ENCODE data around the gene ZNF22. TPM values are rescaled to one million over a fixed set of nuclear protein-coding genes. Genes with fewer than 3 reads are reported as not detected.

ZNF22 gene
- total RNA-seq, 2 experiments from 2014 or later, result 42.8 TPM

DNA sequence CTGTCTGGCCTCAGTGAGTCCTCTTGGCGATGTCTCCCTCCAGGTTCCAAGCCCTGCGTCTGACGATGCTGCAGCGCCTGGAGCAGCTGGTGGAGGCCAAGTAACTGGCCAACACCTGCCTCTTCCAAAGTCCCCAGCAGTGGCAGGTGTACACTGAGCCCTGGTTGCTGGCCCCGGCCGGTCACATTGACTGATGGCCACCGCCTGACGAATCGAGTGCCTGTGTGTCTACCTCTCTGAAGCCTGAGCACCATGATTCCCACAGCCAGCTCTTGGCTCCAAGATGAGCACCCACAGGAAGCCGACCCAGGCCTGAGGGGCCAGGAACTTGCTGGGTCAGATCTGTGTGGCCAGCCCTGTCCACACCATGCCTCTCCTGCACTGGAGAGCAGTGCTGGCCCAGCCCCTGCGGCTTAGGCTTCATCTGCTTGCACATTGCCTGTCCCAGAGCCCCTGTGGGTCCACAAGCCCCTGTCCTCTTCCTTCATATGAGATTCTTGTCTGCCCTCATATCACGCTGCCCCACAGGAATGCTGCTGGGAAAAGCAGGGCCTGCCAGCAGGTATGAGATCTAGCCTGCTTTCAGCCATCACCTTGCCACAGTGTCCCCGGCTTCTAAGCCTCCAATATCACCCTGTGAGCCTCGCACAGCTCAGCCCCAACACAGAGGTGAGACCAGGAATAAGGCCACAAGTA, 7.3 kb upstream of the ZNF22 start:
- no peak overlapping the region for H3K4me3 Mint-ChIP-seq
- no peak overlapping the region for H3K27ac Mint-ChIP-seq
- POLR2A ChIA-PET, result interaction anchor here (1.5 kb wide), 1 partner anchor 8 kb away, joined by 4 read pairs; no protein-coding TSS in a partner anchor
- DNase-seq (no peak), ATAC-seq (ENCODE audit: low read depth) (no peak)
- H3K27me3 Mint-ChIP-seq, result peaks cover 2% of the 10 kb centered on the region
- peaks cover 25% of the 10 kb centered on the region for H3K4me1 Mint-ChIP-seq
- H3K9me3 Mint-ChIP-seq, result no peaks in the 10 kb centered on the region
- no peaks in the 10 kb centered on the region for H3K36me3 Mint-ChIP-seq

DNA sequence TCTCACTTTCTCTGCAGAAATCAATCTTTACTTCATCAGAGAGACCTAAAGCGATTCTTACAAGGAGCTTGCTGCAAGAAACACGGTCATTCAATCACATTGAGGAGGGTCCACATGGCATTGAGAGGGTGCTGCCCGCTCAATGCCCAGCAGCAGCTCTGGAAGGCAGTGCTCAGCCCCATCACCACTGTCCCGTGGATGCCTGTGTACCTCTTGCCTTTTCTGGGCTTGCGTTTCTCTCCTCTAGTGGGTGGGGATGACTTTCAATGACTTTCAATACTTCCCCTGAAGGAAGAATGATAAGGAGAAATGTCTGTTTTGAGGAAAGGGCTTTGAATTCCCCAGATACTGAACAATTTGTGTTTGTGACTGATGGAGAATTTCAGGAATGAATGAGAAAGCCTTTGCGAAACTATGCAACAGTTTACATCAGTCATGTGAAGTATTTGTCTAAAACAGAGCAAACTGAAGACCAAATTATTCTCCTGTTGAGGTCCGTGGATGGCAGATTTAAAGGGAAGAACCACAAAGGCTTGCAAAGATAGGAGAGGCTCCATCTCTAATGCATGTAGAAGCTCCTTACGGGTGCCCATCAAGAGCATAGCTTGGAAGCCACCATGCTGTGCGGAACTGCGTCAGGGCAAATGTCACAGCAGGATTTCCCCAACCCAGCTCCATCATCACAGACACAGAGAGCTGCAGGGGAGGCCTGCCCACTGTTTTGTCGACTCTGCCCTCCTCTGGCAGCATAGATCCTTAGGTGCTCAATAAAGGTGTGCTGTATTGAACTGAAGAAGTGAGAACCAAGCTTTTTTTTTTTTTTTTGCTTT, 6.6 kb upstream of the ZNF22 start:
- no peak for DNase-seq
- Mint-ChIP-seq H3K27me3 (peaks cover 2% of the 10 kb centered on the region), H3K9me3 (no peaks in the 10 kb centered on the region), H3K4me3 (no peak overlapping the region), H3K27ac (no peak overlapping the region), H3K36me3 (no peaks in the 10 kb centered on the region), H3K4me1 (peaks cover 27% of the 10 kb centered on the region)
- POLR2A ChIA-PET, result interaction anchor here (1.1 kb wide), 1 partner anchor 26 kb away, joined by 3 read pairs; no protein-coding TSS in a partner anchor
- ATAC-seq (ENCODE audit: low read depth), result no peak

DNA sequence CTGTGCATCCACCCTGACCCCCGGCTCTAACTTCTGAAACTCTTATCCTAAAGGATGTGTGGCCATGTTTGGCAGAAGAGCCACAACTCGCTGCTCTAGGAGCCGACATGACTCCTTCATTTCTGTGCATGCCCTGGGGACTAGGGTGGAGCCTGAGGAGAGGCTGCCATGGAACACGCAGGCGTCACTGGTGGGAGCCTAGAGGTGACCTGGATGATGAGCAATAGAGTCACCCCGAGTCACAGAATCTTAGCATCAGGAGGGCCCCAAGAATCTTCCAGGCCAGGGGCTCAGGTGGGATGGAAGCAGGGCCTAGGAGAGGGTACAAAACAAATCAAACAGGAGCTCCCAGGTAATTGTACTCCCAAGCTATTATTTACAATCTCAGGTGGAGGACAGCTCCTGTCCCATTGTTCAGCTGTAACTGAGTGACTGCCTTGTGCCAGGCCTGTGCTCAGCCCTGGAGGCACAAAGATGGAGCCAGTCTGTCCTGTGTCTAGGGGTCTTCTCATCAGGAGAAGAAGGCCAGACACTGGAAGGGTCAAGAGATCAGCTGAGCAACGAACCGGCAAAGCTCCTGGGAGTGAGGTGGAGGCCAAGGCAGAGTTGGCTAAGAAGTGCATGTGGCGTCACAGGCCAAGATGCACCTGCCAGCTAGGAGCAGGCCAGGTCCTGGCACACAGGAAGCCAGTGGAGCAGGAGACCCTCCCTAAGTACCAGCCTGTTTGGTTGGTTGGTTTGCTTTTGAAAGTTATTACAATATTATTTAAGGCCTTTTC, 5.8 kb upstream of the ZNF22 start:
- peak overlapping the region; percentile 28 for H3K4me3 Mint-ChIP-seq
- no peaks in the 10 kb centered on the region for H3K36me3 Mint-ChIP-seq
- no peaks in the 10 kb centered on the region for H3K27me3 Mint-ChIP-seq
- POLR2A ChIA-PET, result interaction anchor here (1.1 kb wide), 1 partner anchor 26 kb away, joined by 3 read pairs; no protein-coding TSS in a partner anchor
- H3K4me1 Mint-ChIP-seq, result peaks cover 32% of the 10 kb centered on the region
- no peak for DNase-seq
- ATAC-seq (ENCODE audit: low read depth), result no peak
- no peak overlapping the region for H3K27ac Mint-ChIP-seq
- no peaks in the 10 kb centered on the region for H3K9me3 Mint-ChIP-seq

GRCh38 chr10:44995581-44995913, 5.2 kb upstream of the ZNF22 start:
- DNase-seq (no peak), ATAC-seq (ENCODE audit: low read depth) (peak; percentile 21)
- peak overlapping the region; percentile 82 for H3K27ac Mint-ChIP-seq
- H3K27me3 Mint-ChIP-seq, result no peaks in the 10 kb centered on the region
- POLR2A ChIA-PET, result interaction anchor here (1.1 to 1.2 kb wide), 2 partner anchors 19 to 27 kb away, joined by 3 read pairs; no protein-coding TSS in a partner anchor
- H3K4me1 Mint-ChIP-seq, result peaks cover 38% of the 10 kb centered on the region
- no peaks in the 10 kb centered on the region for H3K9me3 Mint-ChIP-seq
- H3K36me3 Mint-ChIP-seq, result no peaks in the 10 kb centered on the region
- peak overlapping the region; percentile 49 for H3K4me3 Mint-ChIP-seq

DNA sequence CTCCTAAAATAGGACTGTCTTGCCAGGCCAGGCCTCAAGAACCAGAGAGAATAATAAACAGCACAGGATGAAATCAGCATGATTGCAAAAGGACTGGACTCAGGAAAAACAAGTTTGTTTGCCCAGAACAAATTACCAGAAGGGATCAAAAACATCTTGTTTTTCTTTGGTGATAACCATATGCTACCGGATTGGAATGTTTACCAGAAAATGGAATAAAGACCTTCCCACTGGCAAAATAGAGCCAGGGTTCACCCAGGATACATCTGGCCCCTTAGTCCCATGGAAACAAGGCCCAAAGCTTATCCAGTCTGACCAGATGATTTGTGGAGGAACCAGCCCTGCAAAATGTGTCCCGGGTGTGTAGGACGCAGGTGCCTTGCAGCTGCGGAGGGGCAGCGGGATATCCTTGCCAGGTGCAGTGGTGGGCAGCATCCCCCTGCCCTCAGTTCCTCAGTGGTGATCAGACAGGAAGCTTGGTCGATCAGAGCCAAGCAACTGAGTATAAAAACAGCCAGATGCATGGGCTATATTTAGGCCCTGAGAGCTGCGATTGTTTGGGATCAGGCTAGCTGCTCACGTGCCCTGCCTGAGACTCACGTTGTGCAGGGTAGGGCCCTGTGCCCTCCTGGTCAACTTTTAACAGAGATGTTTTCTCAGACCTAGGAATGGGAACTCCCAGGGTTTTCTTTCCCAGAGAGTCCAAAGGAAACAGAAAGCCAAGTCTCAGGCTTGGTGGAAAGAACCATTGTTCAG, 4.6 kb upstream of the ZNF22 start:
- no peaks in the 10 kb centered on the region for H3K27me3 Mint-ChIP-seq
- DNase-seq (no peak), ATAC-seq (ENCODE audit: low read depth) (no peak)
- H3K4me1 Mint-ChIP-seq, result peaks cover 40% of the 10 kb centered on the region
- H3K36me3 Mint-ChIP-seq, result no peaks in the 10 kb centered on the region
- POLR2A ChIA-PET, result interaction anchor here (1.2 kb wide), 1 partner anchor 20 kb away, joined by 3 read pairs; no protein-coding TSS in a partner anchor
- H3K4me3 Mint-ChIP-seq, result peak overlapping the region; percentile 49
- H3K9me3 Mint-ChIP-seq, result no peaks in the 10 kb centered on the region
- H3K27ac Mint-ChIP-seq, result peak overlapping the region; percentile 82

DNA sequence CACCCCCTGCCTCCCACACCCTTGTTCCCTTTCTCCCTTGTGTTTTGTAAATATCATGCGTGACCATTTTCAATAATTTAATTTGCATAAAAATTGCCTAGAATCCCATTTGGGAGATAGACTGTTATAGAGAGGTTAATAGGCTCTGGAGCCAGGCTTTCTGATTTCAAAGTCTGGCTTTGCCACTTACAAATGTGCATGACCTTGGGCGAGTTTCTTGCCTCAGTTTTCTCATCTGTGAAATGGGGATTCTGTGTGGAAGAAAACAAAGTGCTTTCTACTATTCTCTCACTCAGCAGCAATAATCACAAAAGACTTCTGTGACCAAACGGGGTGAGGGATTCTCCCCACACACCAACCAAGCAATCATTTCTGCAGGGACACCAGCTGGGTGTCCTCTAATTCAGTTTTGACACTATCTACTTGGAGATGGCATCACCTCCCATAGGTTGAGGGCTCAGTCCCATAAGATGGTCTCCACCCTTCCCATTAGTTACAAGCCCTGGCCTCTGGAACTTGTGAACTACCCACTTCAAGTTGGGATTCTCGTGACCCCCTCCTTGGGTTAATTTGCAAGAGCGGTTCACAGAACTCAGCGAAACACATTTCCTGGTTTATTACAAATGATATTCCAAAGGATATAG, 3.5 kb upstream of the ZNF22 start:
- POLR2A ChIA-PET, result no interaction called here
- ATAC-seq (ENCODE audit: low read depth) (no peak), DNase-seq (no peak)
- Mint-ChIP-seq H3K36me3 (peaks cover 3% of the 10 kb centered on the region), H3K4me1 (peaks cover 45% of the 10 kb centered on the region), H3K4me3 (no peak overlapping the region), H3K27me3 (no peaks in the 10 kb centered on the region), H3K27ac (no peak overlapping the region), H3K9me3 (no peaks in the 10 kb centered on the region)

DNA sequence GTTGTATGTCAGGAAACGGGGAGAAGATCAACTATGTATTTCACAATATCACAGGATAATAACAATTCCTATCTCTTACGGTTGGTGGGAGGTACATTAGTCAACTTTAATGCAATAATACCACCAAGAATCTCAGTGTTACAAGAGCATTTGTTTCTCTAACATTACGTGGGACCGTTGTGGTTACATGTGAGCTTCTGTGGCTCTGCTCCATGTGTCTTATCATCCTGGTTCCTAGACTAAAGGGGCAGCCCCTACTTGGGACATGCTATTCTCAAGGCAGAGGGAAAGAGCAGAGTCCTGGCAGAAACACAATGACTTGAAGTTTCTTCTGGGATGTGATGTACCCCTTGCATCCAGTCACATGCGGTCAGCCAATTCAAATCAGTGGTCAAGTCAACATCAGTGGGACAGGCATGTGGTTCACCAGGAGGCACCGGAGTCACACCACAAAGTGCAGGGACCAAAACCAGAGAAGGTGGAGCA, 2.5 kb upstream of the ZNF22 start:
- ATAC-seq (ENCODE audit: low read depth) (no peak), DNase-seq (no peak)
- H3K27ac Mint-ChIP-seq, result no peak overlapping the region
- H3K4me1 Mint-ChIP-seq, result peaks cover 51% of the 10 kb centered on the region
- H3K27me3 Mint-ChIP-seq, result no peaks in the 10 kb centered on the region
- no peak overlapping the region for H3K4me3 Mint-ChIP-seq
- peaks cover 11% of the 10 kb centered on the region for H3K36me3 Mint-ChIP-seq
- POLR2A ChIA-PET, result no interaction called here
- peaks cover 7% of the 10 kb centered on the region for H3K9me3 Mint-ChIP-seq

GRCh38 chr10:45000138-45000751, 478 bp upstream of the ZNF22 start:
- H3K4me1 Mint-ChIP-seq, result peaks cover 48% of the 10 kb centered on the region
- H3K9me3 Mint-ChIP-seq, result peaks cover 19% of the 10 kb centered on the region
- DNase-seq (no peak), ATAC-seq (ENCODE audit: low read depth) (peak; percentile 6)
- H3K27me3 Mint-ChIP-seq, result no peaks in the 10 kb centered on the region
- POLR2A ChIA-PET, result interaction anchor here (0.5 to 2.7 kb wide), 9 partner anchors 19 to 1028 kb away, joined by 3 to 9 read pairs (median 4); partner anchors contain the start of gene RASSF4
- H3K36me3 Mint-ChIP-seq, result peaks cover 32% of the 10 kb centered on the region
- peak overlapping the region; percentile 90 for H3K4me3 Mint-ChIP-seq
- peak overlapping the region; percentile 98 for H3K27ac Mint-ChIP-seq

DNA sequence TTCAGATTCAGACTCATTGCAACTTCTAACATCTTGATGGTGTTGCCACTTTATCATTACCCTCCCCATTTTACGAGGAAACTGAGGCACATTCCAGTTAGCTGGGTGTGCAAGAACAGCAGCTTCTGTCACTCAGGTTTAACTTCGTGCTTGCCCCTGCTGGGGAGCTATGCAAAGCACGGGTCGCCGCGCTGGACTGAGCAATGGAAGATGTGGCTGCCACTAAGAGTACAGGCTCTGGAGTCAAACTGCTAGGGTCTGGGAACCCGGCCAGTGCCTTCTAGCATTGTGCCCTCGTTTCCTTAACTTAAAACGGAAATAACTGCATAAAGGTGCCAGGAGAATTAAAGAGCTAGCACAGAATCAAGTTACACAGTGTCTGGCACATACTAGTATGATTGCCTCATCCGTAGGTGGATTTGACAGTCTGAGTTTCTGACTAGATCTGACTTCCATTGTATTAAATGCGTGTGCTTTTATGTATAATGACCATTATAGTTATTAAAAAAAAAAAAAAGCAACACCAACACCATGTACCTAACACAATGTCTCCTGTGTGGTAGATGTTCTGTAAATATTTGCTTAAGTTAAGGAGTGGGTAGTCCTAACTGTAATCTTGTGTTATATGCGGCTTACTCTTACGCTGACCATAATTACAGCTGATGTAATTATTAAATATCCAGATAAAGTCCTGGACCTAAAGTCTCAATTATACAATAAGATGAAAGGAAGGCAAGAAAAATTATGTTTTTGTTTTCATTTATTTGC, 842 bp downstream of the ZNF22 start:
- Mint-ChIP-seq H3K27ac (peak overlapping the region; percentile 91), H3K4me1 (peaks cover 39% of the 10 kb centered on the region), H3K36me3 (peaks cover 39% of the 10 kb centered on the region), H3K4me3 (peak overlapping the region; percentile 95), H3K27me3 (no peaks in the 10 kb centered on the region), H3K9me3 (peaks cover 19% of the 10 kb centered on the region)
- peak; percentile 65 for ATAC-seq (ENCODE audit: low read depth)
- POLR2A ChIA-PET, result interaction anchor here (1.1 to 2.7 kb wide), 5 partner anchors 9 to 419 kb away, joined by 3 to 9 read pairs (median 4); partner anchors contain the start of gene RASSF4
- peak; percentile 66 for DNase-seq

GRCh38 chr10:45003432-45004000, 2.8 kb downstream of the ZNF22 start:
- no peak for DNase-seq
- Mint-ChIP-seq H3K27me3 (no peaks in the 10 kb centered on the region), H3K9me3 (peaks cover 19% of the 10 kb centered on the region), H3K36me3 (peaks cover 39% of the 10 kb centered on the region), H3K4me1 (peaks cover 33% of the 10 kb centered on the region), H3K27ac (no peak overlapping the region), H3K4me3 (no peak overlapping the region)
- no peak for ATAC-seq (ENCODE audit: low read depth)
- POLR2A ChIA-PET, result interaction anchor here (0.8 to 0.9 kb wide), 2 partner anchors 19 to 35 kb away, joined by 3 read pairs; no protein-coding TSS in a partner anchor

DNA sequence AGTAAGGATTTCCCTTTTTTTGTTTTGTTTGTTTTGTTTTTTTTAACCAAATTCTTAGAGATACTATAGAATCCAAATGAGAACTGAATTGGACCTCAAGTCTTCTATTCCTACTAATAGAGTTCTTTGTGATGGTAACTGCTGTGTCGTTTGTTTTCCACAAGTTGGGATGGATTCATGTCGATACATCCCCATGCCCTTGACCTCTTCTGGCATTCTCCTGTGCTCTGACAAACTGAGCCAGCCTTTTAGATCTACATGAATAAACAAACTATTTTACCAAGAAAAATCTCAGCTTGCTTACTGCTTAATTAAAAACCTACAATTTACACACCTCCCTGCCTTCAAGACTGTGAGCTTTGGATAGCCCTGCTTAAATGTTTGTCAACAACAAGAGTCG, 3.9 kb downstream of the ZNF22 start:
- POLR2A ChIA-PET, result no interaction called here
- H3K4me1 Mint-ChIP-seq, result peaks cover 29% of the 10 kb centered on the region
- ATAC-seq (ENCODE audit: low read depth), result no peak
- no peaks in the 10 kb centered on the region for H3K27me3 Mint-ChIP-seq
- no peak overlapping the region for H3K27ac Mint-ChIP-seq
- H3K4me3 Mint-ChIP-seq, result no peak overlapping the region
- peaks cover 39% of the 10 kb centered on the region for H3K36me3 Mint-ChIP-seq
- no peak for DNase-seq
- H3K9me3 Mint-ChIP-seq, result peaks cover 19% of the 10 kb centered on the region

Measured in activated naive CD8-positive, alpha-beta T cell treated with anti-CD3 and anti-CD28 coated beads, Interleukin-2, amount 10 ng/mL, durations not matched to agents 7 days and 5 days (primary cell).